ENCODE data around the gene PNRC1.

DNA sequence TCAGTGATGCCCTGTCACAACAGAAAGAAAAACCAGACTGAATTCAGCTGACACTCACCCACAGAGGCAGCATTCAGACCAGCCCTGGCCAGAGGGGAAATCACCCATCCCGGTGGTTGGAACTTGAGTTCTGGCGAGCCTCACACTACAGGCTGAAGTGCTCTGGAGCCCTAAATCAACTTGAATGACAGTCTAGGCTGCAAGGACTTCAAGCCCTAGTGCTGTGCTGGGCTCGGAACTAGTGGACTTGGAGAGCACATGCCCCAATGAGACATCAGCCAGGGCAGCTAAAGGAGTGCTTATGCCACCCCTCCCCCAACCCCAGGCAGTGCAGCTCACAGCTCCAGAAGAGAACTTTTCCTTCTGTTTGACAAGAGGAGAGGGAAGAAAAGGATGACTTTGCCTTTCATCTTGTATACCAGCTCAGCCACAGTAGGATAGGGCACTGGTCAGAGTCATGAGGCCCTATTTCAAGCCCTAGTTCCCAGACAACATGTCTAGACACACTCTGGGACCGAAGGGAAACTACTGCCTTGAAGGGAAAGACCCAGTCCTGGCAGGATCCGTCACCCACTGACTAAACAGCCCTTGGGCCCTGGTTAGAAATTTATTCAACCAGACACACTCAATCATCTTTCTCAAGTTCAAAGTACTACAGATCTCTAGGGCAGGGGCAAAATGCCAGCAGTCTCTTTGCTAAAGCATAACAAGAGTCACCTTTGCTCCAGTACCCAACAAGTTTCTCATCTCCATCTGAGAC lies 43.2 kb upstream of the PNRC1 start:
- TF ChIP-seq GATA1 (IDR thresholded peaks at IDR 0.05; ENCODE audit: low read depth, low read length) = no peak
- TF ChIP-seq POLR2A (IDR thresholded peaks at IDR 0.05; ENCODE audit: low read length) = no peak
